HG02870 (cell line): Measurements from ENCODE around the gene OBP2B.
"Not testable (repeated sequence)": the region's sequence is repeated elsewhere in the genome, so short reads cannot be mapped to it uniquely, and the experiment has no call there.

Source experiments
- ATAC-seq: cut with Tn5 transposase; IDR thresholded peaks from one replicate; pipeline ENCODE4 v1.9.1; 2021; ENCODE audit warnings: mild to moderate bottlenecking, moderate library complexity; ENCODE audit not compliant: unreplicated experiment

The OBP2B gene, protein sequence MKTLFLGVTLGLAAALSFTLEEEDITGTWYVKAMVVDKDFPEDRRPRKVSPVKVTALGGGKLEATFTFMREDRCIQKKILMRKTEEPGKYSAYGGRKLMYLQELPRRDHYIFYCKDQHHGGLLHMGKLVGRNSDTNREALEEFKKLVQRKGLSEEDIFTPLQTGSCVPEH

DNA sequence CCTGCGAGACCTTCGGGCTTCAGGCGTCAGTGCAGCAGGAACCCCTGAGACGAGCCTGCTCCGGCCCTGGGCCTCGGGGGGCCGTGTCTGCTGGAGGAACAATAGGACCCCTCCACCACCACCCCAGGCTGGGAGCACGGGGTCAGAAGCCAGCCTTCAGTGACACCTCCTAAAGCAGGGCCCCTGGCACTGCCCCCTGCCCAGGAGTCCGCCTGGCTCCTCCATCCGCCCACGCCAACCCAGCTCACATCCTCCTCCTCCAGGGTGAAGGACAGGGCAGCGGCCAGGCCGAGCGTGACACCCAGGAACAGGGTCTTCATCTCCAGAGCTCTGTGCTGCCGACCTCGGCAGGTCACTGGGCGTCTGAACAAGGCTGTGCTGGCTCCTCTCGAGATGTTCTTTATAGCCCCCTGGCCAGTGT lies at the start of gene OBP2B:
TSS of gene OBP2B (minus strand) at position 371 of the 421 bp plus-strand sequence. CDS start at position 320, 51 bp downstream.
- not testable (repeated sequence) for ATAC-seq

DNA sequence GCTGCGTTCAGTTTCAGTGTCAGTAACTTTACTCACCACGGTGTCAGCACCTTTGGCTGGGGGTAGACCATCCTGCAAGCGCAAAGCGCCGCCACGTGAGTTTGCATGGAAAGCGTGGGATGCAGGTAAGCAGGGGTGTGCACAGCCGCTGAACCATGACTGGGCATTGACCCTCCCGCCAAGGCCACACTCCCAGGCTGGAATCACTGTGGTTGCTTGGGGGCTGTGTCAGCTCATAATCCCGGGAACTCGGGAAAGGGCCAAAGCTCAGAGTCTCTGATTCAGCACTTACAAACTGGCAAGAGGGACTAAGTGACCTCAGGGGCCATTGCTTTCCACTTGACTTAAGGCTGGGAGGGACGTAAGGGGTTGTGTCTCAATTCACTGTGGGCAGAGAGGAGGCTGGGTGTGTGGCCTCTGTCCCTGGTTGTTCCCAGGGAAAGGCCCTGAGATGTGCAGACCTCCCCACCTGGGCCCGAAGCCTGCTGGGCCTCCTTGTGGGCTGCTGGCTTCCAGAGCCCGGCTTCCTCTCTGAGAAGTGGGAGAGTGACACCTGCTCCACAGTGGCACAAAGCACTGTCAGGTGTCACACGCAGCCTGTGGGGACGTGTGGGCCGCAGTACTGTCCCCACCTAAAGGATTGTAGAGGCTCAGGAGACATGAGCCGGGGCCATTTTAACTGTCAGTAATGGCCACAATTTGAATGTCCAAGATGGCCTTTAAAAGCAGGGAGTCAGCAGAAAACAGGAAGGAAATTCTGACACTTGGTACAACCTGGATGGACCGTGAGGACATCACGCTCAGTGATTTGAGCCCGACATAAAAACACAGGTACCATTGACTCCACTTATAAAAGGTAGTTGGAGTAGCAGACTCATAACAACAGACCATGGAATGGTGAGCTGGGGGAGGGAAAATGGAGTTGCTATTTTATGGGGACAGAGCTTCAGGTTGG lies 49.3 kb upstream of the OBP2B start:
- no peak for ATAC-seq

DNA sequence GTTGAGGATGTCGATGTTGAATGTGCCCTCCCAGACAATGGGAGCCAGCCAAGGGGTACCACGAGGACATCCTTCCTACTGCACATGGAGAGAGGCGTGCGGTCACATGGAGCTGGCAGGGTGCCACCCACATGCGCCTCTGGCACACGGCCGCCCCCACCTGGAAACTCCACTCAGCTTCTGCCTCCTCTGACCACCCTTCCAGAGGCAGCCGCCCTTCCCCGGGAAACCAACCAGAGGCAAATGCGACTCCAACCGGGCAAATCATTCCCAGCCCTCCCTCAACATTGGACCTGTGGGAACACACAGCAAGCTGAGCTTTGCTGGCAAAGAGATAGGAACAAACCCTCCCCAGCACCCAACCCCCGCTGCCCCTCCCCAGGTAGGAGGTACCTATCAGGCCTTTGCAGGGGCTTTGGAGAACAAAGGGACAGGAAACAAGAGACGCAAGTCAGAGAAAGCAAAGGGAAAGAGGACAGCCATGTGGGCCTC lies 48.5 kb upstream of the OBP2B start:
- no peak for ATAC-seq

DNA sequence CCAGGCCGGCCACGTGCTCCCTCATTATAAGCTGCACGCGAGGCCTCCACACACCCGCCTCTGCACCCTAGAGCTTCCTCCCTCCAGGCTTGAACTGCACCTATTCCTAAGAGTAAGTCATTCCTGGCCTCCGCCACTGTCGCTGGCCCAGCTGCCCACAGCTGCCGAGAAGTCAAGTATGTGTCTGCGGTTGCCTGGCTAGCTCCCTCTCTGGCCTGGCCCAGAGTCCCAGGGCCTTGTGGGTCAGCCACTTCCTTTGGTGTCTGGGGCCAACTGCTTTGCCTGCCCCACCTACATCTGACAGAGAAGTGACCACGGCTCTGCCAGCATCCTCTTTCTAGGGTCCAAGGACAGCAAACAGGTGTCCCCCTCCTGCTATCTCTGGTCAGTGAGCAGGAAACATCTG lies 47.6 kb upstream of the OBP2B start:
- no peak for ATAC-seq

DNA sequence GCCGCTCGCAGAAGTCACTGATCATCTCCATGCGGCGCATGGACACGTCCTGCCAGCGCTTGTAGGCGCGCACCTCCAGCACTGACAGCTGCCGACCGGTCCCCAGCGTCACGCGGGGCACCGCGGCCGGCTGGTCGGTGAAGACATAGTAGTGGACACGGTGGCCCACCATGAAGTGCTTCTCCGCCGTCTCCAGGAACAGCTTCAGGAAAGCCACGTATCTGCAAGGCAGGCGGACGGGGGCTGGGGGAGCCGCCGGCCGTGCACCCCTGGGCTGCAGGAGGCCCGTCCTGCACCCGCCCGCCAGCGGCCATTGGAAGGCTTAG lies 47.0 kb upstream of the OBP2B start:
- ATAC-seq: no peak

DNA sequence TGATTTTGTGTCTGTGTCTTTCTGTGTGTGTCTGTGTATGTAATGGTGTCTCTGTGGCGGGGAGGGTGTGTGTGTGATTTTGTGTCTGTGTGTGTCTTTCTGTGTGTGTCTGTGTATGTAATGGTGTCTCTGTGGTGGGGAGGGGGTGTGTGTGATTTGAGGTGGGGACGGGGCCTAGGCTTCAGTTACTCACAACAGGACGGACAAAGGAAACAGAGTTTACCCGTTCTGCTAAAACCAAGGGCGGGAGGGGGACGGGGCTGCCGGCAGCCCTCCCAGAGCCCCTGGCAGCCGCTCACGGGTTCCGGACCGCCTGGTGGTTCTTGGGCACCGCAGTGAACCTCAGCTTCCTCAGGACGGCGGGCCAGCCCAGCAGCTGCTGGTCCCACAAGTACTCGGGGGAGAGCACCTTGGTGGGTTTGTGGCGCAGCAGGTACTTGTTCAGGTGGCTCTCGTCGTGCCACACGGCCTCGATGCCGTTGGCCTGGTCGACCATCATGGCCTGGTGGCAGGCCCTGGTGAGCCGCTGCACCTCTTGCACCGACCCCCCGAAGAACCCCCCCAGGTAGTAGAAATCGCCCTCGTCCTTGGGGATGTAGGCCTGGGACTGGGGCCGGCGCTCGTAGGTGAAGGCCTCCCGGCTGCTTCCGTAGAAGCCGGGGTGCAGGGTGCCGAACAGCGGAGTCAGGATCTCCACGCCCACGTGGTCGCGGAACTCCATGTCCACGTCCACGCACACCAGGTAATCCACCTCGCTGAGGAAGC lies 46.5 kb upstream of the OBP2B start:
- no peak for ATAC-seq

DNA sequence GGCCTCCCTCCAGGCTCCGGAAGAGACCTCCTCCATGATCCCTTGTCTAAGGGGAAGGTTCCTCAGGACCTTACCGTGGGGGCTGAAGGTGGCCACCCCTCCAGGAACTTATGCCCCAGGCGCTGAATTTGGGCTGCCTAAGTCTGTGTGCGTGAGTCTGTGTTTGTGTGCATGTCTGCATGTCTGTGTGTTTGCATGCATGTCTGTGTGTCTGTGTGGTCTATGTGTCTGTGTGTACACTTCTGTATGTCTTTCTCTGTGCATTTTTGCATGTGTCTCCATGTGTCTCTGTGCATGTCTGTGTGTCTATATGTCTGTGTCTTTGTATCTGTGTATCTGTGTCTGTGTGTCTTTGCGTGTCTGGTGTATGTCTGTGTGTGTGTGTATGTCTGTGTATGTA lies 45.4 kb upstream of the OBP2B start:
- ATAC-seq: no peak

DNA sequence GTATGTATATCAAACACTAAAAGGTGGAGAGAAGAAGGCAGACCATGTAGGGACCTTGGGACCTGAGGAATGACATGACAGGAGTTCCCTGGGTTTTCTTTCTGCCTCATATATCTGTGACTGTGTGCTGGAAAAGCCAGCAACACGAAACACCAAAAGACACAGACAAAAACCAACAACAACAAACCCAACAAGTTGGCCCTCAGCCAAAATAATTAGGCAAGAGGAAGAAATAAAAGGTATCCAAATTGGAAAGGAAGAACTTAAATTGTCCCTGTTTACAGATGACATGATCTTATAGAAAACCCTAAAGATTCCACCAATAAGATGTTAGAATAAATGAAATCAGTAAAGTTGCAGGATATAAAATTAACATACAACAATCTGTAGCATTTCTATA lies 44.2 kb upstream of the OBP2B start:
- ATAC-seq: no peak

DNA sequence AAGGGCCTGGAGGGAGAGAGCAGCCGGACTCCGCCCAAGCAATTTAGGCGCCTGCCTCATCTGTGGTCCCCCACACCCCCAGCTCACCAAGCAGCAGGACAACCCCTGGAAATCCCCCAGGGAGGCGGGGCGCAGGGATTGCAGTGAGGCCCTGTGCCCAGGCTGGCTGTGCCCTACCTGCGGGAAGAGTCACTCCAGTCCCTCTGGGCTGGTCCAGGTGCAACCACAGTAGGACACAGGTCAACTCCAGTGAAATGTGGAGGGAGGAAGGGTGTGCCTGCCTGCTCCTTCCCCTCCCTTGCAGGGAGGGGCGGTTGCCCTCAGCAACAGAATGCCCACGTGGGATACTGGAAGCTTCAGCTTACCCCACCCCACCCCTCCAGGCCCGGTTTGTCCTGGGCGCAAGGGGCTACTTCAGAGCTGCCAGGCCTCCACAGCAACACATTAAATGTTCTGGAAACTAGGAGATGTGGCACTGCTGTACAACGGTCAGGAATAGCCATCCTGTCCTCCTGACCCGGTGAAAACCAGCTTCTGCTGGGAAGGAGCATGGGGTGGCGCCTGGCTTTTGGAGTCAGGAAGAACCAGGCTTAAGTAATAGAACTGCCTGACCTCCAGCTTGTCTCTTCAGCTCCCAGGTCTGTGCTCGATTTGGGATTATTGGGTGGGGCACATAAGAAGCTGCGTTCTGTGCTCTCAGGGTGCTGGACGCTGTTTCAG lies 43.4 kb upstream of the OBP2B start:
- ATAC-seq: no peak

DNA sequence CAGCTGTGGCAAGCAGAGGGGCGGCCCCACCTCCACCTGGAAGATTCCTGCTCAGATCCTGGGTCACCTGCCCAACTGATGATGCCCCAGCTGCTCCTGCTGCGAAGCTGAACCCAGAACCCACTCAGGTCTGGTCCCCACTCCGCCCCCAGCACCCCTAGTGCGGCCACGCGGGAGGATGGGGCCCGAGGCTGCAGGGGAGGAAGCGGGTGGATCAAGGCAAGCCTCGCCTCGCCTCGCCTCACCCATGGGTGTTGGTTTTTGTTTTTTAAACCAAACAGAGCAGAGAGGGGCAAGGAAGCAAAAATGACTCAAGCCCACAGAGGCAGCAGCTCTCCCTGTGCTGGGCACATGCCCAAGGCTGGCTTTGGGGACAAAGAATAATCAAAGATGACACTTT lies 42.7 kb upstream of the OBP2B start:
- ATAC-seq: no peak

DNA sequence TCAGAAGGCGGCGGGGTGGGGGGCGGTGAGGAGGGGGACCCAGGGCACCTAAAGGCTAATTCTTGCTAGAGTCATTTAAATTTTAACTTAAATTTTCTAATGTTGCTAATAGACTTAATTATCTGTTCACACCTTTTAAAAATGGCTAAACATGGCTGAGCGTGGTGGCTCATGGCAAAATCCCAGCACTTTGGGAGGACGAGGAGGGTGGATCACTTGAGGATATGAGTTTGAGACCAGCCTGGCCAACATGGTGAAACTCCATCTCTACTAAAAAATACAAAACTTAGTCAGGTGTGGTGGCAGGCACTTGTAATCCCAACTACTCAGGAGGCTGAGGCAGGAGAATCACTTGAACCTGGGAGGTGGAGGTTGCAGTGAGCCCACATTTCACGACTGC lies 42.2 kb upstream of the OBP2B start:
- not testable (repeated sequence) for ATAC-seq

DNA sequence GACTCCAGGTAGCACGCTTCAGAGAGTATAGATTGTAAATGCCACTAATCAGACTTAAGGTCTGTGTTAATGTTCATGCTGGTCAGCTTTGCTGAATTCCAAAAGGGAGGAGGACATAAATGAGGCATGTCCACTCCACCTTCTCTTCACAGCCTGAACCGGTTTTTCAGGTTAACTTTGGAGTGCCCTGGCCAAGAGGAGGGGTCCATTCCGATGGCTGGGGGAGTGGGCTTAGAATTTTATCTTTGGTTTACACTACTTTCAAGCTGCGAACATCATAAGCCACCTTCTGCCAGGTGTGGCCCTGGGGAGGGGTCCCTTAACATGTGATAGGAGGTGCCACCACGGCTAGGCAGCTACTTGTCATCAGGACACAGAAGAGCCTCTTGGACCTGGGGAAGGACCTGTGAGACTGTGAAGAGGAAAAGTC lies 41.7 kb upstream of the OBP2B start:
- no peak for ATAC-seq

DNA sequence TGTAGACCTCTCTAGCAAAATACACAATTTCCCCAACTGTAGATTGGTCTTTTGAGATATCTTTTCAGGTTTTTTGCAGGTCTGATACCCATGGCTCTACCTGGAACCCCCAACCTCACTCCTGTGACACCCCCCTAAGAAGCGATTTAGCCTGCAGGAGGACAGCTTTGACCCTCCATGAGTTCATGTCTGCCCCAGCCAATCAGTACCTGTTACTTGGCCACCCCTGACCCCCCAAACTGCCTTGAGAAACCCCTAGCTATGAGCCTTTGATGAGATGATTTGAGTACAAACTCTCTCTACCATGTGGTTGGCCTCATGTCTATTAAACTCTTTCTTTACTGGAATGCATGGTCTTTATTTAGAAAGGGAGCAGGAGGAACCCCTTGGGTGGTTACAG lies 40.3 kb upstream of the OBP2B start:
- no peak for ATAC-seq

DNA sequence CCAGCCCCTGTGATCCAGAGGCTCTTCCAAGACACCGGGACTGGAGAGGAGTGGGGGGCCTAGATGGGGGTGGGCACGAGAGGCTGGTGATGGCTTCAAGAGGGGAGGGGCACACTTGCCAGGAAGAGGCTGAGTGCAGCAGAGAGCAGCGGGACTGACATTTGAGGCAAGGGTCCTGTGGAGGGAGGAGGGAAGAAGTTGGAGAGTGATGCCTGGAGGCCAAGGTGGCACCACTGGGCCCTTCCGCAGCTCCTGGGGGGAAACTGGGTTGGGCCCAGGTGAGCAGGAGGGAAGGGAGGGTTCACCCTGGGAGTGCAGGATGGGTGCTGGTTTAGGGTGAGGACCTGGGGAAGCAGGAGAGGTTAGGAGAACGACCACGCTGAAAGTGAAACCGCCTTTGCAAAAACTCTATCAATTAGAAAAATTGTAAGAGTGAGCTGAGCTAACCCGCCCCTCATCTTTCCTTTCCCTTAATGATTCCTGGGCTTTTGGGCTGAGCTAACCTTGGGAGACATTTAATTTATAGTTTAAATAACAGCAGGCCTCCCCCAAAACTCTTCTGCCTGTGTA lies 39.8 kb upstream of the OBP2B start:
- no peak for ATAC-seq

DNA sequence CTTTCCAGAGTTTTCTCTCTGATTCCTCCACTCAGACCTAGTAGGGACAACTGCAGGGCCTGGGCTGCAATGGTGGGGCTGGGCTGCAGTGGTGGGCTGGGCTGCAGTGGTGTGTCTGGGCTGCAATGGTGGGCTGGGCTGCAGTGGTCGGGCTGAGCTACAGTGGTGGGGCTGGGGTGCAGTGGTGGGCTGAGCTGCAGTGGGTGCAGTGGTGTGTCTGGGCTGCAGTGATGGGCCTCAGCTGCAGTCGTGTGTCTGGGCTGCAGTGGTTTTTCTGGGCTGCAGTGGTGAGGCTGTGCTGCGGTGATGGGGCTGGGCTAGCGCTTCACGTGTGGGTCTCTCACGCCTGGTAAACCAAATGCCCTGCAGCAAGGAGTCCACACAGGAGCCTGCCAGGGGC lies 38.6 kb upstream of the OBP2B start:
- no peak for ATAC-seq

DNA sequence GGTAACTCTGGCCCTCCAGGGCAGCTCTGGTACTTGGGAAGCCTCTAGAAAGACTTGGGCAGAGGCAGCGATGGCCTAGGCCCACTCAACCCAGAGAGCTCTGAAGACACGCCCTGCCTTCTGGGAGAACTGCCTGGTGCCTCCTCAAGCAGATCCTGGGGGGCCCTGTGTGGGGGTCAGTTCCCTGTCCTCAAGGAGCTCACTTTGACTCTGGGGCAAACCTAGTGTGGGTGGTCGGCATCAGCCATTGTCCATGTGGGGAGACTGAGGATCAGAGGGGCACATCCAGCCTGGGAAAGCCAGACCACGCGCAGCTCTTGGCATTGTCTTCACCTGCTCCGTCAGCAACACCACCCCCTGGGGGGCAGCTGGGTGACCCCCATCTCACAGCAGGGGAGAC lies 37.9 kb upstream of the OBP2B start:
- no peak for ATAC-seq

DNA sequence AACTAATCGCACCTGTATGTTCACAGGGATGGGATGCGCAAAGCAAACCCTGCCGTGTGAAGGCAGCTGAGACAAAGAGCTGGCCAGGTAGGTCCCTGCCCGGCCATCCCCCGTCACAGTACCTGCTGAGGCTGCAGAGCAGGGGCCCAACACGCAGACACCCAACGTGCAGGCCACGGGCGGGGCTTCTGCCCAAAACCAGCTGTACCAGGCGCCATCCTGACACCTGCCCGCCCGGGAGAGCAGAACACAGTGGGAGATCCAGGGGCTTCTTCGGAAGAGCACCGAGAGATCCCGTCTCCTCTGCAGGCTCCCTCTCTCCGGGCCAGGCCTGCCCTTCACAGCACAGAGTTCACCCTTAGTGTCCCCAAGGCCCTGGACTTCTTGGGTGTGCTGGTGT lies 37.5 kb upstream of the OBP2B start:
- no peak for ATAC-seq

DNA sequence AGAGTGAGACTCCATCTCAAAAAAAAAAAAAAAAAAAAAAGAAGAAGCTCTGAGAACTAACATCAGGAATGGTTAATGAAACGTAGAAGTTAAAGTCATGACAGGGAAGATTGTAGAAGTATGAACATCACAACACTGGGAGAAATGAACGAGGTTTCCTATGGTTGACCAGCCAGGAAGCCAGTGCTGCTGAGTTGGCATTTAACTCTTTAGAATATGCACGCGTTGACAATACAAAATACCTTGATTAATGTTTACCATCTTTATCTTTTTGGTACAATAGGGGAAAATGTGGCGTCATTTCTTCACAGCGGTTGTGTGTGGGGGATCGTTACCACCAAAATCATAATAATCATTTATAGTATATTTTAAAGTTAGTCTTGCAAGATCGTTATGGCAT lies 33.9 kb upstream of the OBP2B start:
- ATAC-seq: no peak

DNA sequence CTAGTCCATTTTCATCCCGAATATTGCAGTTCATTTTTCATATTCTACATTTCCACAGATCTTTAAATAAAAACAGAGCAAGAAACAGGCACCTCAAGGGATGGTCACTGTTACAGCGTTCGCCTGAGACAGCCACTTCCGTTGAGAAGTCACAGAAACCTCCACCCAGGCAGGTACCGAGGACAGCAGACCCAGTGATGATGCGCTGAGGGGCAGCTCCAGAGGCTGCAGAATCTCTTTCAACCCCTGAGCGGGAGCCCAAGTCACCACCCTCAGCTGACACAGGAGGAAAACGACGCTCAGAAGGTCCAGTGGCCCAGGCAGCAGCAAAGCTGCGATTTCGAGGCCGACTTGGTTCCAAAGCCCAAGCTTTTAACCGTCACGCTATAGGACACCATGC lies 33.2 kb upstream of the OBP2B start:
- ATAC-seq: no peak

DNA sequence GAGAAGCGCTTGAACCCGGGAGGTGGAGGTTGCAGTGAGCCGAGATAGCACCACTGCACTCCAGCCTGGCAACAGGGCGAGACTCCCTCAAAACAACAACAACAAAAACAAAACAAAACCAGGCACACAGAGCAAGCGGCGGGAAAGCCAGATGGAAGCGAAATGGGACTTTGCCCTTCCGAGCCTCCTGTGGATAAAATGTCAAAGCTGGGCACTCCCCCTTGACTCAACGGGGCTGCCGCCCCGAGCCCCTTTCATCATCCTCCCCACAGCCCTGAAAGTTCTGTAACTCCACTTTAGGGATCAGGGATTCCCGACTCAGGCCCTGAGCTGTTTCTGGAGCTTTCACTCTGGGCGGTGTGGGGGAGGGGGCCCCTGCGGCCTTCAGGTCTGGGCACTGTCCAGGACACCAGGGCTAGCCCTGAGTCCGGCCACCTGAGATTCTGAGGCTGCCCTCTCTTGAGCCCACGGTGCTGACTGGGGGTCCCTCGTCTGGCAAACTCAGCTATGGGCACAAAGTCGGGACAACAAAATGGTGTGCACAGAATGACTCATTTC lies 30.6 kb upstream of the OBP2B start:
- no peak for ATAC-seq
